RPMI7951 (cell line): ENCODE measurements around the gene FLOT1. TPM values are rescaled to one million over a fixed set of nuclear protein-coding genes. Genes with fewer than 3 reads are reported as not detected.
A peak's percentile ranks its signal among the peaks of the same experiment; 100 is the strongest.

Experiments used
- DNase-seq: peaks from one replicate; pipeline ENCODE4 v3.0.0-alpha.2; 2012; ENCODE audit warnings: low read depth
- total RNA-seq: library from RNA; depleted of rRNA; stranded (reverse); fragments of >200 nt; shearing (Covaris generic); gene quantifications from 2 replicates; pipeline ENCODE4 v1.2.3, GENCODE V29; 2014

The FLOT1 gene
- total RNA-seq, 1 experiment from 2014 or later = 108 TPM

DNA sequence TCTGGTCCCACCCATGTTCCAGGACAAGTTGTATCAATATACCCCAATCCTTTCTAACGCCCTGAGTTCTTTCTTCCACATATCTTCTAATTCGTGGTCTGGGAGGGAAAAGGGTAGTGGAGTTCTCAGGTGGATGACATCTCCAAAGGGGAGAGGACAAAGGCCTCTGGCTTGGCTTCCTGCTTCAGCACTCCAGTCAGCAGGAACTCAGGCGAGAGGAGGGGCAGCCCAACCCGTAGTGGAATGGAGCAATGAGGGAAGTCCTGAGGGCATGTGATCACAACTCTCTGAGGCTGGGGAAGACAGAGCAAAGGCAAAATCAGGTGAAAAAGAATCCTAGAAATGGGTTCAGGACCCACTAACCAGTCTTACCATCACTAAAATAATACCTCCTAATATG lies 42.1 kb downstream of the FLOT1 start:
- no peak for DNase-seq

GRCh38 chr6:30696432-30696831 lies 46.1 kb downstream of the FLOT1 start:
- DNase-seq = no peak

DNA sequence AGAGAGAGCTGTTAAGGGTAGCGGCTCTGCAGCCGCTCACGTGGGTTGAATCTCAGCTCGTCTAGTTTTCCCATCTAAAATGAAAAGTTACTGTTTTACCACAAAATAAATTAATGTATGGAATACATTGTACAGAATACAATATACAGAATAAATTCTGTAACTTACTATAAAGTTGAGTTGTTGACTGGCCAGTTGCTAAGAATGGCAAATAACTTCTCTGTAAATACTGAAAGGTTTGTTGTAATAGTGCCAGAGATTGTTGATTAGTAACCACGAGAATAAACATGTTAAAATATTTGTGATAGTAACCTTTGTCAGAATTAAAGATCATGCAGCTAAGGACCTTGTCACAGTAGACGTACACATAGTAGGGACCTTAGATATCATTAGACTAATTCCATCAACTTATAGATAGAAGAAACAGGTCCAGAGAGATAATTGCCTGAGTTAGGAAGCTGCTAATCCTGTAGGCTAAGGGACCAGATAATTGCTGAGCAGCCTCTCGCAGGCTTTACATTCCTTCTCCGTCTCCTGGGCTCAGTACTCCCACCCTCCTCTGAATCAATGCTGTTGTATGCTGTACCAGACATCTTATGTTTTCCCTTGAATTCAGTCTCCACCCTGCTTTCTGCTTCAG lies 51.2 kb downstream of the FLOT1 start:
- no peak for DNase-seq

GRCh38 chr6:30690403-30691207 lies 51.9 kb downstream of the FLOT1 start, which contains the start of gene NRM:
Gene NRM, minus strand, starts transcription at chr6:30690984. Its CDS starts 10 bp downstream, at chr6:30690974.
- peak; percentile 91 for DNase-seq

DNA sequence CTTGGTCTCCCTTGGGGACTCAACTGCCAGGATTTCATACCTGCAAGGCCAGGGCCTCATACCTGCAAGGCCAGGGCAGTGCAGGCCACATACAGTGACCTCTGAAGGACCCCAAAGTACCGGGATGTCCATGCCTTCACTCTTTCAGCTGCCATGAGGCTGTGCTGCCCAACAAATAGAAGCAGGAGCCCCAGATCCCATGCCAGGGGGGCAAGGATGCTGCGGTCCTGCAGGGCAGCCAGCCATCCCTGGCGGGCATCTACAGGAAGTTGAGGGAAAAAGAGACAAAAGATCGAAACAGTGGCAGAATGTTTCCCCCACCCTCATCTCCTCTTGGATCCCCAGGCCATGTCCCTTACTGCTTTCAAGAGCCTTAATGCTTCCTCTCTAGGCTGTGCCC lies 52.5 kb downstream of the FLOT1 start:
- no peak for DNase-seq

GRCh38 chr6:30689022-30689865 lies 53.2 kb downstream of the FLOT1 start:
- DNase-seq = no peak

GRCh38 chr6:30688569-30688968 lies 53.9 kb downstream of the FLOT1 start:
- DNase-seq = no peak

- peak; percentile 46 for DNase-seq
Measured at GRCh38 chr6:30687659-30688431, 54.6 kb downstream of the FLOT1 start.

DNA sequence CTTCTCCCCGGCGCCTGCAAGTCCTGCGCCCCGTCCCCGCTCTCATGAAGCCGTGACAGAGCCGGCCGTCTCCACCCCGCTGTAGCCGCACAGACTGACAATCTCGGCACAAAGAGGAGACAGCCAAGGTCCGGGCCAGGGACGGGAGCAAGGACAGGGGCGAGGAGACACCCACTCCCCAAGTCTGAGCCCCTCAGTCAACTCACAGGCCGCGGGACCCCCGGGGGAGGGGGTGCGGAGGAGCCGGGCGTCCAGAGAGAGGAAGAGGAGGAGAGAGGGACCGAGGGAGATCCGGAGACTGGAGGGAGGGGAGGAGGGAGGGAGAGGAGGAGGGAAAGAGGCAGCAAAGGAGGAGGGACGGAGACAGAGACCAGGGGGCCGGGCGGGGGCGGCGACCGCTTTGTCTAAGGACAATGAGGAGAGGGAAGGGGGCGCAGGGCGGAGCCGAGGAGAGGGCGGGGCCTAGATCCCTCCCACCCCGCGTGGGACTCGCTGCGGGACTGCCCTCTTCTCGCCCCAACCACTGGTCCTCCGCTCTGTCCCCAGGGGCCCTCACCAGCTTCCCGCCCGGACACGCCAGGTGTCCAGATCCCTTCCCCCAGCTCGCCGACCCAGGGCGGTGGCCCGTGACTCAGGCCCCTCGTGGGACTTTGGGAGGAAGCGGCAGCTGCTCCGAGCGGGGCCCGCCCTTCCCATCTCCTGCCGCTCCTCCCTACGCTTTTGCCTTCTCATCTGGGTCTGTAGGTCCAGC lies 55.4 kb downstream of the FLOT1 start:
- DNase-seq = peak; percentile 99

DNA sequence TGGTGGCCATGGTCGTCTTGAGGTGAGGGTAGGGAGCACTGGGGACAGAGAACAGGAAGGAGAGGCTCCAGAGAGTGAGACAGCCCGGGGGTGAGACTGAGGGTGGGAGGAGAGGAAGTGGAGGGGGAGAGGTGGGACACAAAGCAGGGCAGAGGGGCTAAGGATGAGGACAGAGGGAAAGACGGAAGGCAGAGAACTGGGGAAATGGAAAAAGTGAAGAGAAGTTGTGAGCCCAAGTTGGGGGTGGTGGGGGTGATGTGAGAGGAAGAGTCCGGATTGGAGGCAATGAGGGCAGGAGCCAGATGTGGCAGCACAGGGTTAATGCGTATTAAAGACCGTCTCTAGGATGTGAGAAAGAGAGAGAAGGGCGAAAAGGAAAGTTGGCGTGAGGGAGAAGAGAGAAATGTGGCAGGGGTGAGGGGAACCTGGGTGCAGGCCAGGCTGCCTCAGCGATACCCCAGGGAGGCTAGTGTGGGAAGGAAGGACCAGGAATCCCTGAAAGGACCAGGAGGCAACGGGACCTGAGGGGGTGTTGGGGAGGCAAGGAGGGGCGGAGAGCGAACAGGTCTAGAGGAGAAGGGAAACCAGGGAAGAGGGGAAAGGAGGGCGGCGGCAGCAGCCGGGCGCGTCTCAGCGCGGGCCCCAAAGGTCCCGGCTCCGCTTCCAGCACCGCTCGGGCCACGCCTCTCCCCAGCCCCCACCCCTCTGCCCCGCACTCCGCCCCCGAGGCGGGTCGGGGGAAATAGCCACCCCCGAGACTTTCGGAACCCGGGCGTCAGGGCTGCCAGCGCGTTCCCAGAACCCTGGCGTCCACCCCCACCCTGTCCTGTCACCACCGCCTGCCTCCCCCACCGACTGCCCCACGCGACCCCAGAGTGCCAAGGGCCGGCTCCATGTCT lies 56.2 kb downstream of the FLOT1 start, which contains the start of gene PPP1R18:
TSS of gene PPP1R18 (minus strand) at position 637 of the 899 bp plus-strand sequence. CDS start at position 10, 627 bp downstream.
- DNase-seq = peak; percentile 78

DNA sequence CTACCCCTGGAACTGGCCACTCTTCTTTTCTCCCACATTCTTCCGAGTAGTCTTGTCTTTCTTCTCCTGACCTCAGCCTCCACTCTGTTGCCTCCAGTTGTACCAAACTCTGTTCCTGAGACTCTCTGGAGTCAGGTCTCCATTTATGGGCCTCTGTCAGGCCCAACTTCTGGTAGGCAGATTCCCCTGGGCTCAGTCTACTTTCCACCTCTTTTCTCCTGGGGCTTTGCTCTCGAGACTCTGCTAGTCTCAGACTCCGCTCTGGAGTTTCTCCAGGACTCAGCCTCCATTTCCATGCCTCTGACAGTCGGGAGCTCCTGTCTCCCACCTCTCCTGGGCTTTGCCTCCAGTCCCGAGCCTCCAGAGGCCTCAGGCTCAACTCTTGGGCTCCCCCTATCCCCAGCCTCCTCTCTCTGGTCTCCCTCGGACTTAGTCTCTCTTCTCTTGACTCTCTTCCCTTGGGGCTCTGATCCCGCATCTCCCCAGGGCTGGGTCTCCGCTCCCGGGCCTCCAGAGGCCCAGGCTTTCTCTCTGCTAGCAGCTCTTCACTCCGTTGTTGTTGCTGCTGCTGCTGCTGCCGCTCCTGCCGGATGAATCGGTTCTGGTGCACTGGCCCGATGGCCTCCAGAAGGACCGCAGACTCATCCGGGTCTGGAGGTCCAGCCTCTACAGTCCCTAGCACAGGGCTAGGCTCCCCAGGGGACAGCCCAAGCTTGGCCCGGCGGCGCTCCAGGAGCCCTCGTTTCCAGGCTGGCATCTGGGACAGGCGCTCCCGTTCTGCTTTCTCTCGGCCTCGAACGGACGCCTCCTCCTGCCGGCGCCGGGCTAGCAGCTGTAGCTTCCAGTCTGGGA lies 57.1 kb downstream of the FLOT1 start:
- DNase-seq = peak; percentile 46

DNA sequence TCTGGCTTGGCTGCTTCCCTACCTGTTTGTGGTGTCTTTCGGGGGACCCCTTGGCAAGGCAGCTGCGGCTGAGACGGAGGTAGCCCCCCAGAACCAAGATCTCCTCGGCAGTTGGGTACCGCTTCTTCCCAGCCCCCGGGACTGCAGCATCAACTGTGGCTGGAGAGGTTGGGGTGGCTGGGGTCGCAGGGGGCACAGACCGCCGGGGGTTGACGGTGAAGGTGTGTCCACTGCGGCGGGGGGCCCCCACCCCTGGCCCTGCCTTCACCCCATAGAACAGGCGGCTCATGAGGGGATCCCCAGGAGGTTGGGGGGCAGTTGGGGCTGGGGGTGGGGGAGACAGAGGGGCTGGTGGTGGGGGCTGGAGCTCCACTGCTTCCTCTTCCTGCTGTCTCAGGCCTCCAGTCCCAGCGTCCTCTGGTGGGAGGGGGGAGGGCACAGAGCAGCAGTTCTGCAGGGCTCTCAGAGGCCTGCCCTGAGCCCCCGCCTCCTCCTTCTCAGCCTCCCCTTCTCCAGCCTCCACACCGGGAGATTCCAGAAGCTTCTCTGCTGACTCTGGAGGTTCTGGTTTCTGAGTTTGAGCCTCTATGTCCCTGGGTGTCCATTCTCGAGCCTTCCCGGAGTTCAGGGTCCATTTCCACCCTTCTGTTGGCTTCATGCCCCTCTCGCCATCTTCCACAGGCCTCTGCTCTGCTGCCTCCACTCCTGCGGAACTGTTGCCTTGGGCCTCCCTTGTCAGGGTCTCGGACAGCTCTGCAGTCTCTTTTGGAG lies 57.9 kb downstream of the FLOT1 start:
- peak; percentile 51 for DNase-seq

GRCh38 chr6:30683980-30684338 lies 58.5 kb downstream of the FLOT1 start:
- no peak for DNase-seq

- no peak for DNase-seq
Measured at GRCh38 chr6:30683183-30683979, 59.1 kb downstream of the FLOT1 start.

DNA sequence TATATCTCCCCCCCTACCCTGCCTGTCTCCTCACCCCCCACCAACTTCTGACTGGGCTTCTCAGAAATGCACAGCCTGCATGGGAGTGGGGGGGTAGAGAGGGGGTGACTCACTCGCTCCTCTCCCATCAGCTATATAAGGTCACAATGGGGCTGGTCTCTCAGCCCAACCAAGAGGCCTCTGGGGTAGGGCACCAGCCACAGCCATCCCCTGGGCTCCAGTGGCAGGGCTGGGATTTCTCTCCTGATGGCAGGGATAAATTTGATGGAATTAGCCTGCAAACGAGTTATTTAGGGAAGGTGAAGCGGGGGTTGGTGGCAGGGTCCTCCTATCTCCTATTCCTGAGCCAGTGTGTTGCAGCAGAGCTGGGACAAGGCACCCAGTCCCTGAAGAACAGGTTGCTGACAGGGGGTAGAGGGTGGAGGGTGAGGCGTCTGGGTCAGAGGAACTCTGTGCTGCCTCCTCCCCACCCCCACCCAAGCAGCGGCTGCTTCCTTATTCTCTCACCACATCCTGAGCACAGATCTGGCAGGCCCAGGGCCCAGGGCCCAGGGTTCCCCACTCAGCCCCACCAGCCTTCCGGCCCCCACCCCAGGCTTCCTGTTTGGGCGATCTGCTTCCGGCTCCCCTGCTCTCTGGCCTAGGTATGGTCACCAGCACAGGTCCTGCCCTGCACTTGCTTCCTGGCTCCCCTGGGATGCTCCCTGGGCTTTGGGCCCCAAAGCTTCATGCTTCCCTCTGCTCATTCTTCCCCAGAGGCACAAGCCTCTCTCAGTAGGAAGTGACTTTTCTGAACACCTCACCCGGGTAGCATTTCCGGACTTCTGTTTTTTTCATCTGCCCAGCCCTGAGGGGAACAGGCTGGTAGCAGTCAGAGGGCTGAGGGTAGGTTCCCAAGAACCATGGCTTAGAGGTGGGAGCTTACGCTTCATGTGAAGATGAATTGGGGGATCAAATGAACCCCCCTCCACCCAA lies 60.1 kb downstream of the FLOT1 start:
- peak; percentile 84 for DNase-seq

DNA sequence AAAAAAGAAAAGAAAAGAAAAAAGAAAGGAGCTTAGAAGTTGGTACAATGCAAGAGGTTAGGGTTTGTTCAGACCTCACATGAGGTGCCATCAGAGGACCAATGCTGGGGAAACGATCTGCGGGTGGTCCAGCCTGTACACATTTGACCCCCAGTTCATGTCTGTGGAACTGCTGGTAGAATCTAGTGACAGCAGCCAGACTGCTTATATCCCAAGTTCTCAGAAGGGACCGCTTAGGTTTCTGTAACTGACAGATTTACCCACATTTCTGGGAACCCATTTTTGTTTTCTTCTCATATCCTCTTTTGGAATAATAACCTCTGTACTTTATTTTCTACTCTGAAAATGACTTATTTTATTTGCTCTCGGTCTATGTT lies 60.7 kb downstream of the FLOT1 start:
- DNase-seq = no peak
